Nucleus accumbens (tissue), 56 donors: ENCODE results near the gene PITPNM1.
A peak's percentile ranks its signal among the peaks of the same experiment; 100 is the strongest.
"Not testable (repeated sequence)": the region's sequence is repeated elsewhere in the genome, so short reads cannot be mapped to it uniquely, and the experiment has no call there.

Source experiments
- DNase-seq, 56 donors: peaks; one replicate each; lab custom pipeline; 2025; lab: John Stamatoyannopoulos, UW

The PITPNM1 gene

DNA sequence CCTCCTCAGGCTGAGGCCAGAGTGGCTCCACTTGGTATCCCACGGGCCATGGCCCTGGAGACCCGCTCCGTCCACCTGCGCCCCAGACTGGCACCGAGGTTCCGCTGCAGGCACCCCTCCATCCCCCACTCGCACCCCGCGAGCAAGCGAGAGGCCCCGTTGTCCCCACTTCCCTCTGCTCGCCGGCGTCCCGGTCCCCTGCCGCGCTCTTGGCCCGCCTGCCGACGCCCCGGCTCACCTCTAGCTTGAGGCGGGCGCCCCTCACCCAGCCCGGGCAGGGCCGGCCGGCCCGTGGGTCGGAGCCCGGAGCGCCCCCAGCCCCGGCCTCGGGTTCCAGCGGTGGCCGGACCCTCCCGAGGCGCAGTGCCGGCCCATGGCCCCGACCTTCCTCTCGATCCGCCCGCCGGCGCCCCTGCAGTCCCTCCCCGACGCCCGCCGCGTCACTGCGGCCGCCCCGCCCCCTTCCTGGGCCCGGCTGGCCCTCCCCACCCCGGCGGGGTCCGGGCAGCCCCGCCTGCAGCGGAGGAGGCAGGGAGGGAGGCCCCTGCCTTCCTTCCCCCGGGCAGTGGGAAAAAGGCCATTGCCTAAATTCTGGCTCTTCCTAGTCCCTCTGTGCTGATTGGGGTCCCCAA lies at the start of gene PITPNM1:
TSS of gene PITPNM1 (minus strand) at position 414 of the 632 bp plus-strand sequence. CDS start 1,183 bp downstream, outside the sequence.
- DNase-seq = peak in 18 of 56 donors; percentile 14 to 66 (median 28)

DNA sequence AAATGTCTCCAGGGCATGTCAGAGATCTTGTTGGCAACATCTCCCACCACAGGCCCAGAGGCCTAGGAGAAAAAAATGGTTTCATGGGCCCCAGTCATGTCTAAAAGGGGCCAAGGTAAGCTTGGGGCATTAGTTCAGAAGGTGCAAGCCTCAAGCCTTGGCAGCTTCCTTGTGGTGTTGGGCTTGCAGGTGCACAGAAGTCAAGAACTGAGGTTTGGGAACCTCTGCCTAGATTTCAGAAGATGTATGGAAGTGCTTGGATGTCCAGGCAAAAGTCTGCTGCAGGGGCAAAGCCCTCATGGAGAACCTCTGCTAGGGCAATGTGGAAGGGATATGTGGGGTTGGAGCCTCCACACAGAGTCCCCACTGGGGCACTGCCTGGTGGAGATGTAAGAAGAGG lies 46.5 kb upstream of the PITPNM1 start:
- not testable (repeated sequence) for DNase-seq

- DNase-seq = no peak
Measured at GRCh38 chr11:67551127-67551526, 46.0 kb upstream of the PITPNM1 start.

GRCh38 chr11:67548555-67549110 lies 43.5 kb upstream of the PITPNM1 start:
- DNase-seq = no peak

DNA sequence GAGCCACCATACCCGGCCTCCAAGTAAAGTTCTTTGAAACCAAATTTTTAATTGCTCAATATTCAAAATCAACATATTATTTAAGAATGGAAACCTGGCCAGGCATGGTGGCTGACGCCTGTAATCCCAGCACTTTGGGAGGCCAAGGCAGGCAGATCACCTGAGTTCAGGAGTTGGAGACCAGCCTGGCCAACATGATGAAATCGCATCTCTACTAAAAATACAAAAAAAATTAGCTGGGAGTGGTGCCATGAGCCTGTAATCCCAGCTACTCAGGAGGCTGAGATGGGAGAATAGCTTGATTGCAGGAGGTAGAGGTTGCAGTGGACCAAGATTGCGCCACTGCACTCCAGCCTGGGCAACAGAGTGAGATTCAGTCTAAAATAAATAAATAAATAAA lies 42.9 kb upstream of the PITPNM1 start:
- not testable (repeated sequence) for DNase-seq

DNA sequence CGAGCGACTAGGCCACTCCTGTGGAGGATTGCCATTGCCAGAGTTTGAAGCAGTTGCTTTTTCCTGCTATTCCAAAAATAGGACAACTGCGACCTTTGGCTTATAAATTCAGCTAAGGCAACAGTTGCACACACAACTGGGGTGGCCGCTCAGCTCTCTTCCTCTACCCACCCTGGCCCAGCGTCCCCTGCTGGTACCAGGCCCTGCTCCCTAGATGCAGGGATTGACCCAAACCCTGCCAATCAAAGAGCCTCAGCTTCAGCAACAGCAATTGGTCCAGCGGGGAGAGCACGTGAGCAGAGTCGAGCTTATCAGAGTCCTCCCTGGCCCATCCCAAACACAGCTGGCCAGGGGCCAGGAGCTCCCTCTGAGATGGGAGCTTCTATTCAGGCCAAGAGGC lies 40.1 kb upstream of the PITPNM1 start:
- DNase-seq = no peak

- no peak for DNase-seq
Measured at GRCh38 chr11:67544616-67545242, 39.6 kb upstream of the PITPNM1 start.

- DNase-seq = no peak
Measured at GRCh38 chr11:67543585-67543984, 38.4 kb upstream of the PITPNM1 start.

GRCh38 chr11:67542971-67543370 lies 37.8 kb upstream of the PITPNM1 start:
- DNase-seq = no peak

DNA sequence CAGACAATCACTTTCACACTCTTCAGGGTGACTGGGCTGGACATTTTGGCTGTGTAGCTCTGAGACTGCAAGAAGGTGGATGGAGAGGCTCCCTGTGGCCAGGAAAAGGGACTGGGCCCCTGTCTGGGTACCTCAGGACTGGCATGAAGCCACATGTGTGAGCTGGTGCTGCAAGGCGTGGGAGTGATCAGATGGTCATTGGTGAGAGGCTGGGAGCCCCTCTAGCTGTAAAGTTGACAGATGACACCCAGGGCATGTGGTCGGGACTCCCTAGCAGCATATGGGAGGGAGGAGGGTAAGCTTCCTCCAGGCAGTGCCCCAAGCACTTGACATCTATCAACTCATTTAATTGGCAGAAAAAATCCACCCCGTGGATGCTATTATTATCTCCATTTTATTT lies 37.0 kb upstream of the PITPNM1 start:
- DNase-seq = no peak

- no peak for DNase-seq
Measured at GRCh38 chr11:67541198-67541597, 36.0 kb upstream of the PITPNM1 start.

GRCh38 chr11:67539550-67539949 lies 34.4 kb upstream of the PITPNM1 start:
- no peak for DNase-seq

DNA sequence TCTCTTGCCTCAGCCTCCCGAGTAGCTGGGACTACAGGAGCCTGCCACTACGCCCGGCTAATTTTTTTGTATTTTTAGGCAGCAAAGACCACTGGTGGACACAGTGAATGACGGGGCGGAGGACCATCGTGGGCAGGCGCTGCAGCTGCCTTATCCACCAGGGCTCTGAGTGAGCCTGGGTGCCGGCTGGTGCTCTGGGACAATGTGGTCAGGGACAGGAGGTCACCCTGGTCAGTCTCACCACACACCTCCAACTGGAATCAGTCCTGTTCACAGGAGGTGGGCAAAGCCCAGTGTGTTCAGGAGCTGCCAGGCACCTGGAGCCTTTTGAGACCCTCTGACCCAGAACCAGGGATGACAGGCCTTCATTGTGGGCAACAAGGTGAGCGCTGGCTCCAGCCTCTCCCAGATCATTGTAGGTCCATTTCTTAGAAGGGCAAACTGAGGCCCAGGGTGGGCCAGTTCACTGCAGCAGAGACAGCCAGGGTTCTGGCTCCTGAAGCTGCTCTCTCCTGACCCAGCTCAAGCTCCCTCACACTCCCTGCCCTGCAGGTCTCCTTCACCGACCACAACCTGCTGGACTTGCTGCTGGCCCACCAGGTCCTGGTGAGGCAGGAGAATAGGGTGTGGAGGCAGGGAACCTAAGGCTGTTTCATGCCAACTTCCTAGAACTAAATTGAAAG lies 33.8 kb upstream of the PITPNM1 start:
- no peak for DNase-seq

DNA sequence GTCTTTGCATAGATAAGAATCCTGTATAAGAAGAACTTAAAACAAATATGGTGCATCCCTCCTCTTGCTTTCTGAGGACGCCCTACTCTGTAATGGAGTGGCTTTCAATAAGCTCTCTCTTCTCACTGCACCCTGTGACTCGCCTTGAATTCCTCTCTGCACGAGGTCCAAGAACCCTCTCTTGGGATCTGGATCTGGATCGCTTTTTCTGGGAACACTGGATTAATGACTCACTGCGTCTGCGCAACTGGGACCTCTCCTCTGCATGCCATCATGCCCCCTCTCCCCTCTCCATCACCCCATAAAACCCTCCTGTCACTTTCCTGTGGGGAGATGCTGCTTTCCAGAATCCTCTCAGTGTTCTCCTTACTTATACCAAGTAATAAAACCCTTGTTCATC lies 33.1 kb upstream of the PITPNM1 start:
- no peak for DNase-seq

- no peak for DNase-seq
Measured at GRCh38 chr11:67535561-67535960, 30.4 kb upstream of the PITPNM1 start.

DNA sequence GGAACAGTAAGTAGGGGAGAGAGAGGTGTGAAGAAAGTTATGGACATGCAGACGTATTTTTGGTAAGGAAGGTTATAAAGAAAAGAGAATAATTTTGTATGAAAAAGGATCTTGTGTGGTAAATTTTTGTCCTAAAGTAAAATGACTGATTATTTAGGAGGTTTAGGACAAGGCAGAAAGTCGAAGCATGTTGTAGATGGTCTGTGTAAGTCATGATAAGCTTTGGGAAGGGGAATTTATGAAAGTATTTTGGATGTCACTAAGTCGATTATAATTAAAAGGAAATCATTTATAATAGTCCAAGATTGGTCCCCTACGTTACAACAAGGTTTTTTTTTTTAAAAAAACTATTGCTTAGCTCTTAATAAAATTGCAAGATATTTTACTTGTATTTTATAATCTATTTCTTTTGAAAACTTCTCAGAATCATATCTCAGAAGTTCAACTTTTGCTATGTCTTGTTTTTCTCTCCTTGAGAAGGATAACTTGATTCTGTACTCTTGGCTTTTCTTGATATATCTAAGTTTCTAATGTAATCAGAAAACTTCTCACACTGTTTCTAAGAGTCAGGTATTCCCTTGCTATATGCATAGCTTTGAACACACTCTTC lies 29.0 kb upstream of the PITPNM1 start:
- DNase-seq = no peak

GRCh38 chr11:67532889-67533288 lies 27.7 kb upstream of the PITPNM1 start:
- no peak for DNase-seq

DNA sequence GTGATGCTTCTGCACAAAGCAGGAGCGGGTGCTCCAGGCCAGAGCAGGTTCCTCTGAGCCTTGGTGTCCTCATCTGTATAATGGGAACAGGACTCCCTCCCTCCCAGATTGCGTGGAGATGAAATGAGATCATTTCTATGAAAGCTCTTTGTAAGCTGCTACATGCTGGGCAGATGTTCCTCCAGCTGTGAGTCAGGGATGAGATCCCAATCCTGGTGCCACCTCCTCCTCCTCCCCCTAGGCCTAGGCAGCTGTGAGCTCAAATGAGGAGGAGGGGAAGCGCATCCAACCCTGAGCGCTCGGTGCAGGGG lies 25.1 kb upstream of the PITPNM1 start:
- no peak for DNase-seq

DNA sequence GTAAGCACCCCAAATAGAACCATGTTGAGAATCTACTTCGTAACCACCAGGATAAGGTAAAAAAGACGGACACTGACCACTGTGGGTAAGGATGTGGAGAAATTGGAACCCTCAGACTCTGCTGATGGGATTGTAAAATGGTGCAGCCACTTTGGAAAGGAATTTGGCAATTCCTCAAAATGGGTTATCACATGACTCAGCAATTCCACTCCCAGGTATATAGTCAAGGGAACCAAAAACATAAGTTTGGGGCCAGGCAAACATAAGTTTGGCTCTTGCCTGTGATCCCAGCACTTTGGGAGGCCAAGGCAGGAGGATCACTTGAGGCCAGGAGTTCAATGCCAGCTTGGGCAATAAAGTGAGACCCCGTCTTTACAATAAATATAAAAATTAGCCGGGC lies 23.2 kb upstream of the PITPNM1 start:
- no peak for DNase-seq

DNA sequence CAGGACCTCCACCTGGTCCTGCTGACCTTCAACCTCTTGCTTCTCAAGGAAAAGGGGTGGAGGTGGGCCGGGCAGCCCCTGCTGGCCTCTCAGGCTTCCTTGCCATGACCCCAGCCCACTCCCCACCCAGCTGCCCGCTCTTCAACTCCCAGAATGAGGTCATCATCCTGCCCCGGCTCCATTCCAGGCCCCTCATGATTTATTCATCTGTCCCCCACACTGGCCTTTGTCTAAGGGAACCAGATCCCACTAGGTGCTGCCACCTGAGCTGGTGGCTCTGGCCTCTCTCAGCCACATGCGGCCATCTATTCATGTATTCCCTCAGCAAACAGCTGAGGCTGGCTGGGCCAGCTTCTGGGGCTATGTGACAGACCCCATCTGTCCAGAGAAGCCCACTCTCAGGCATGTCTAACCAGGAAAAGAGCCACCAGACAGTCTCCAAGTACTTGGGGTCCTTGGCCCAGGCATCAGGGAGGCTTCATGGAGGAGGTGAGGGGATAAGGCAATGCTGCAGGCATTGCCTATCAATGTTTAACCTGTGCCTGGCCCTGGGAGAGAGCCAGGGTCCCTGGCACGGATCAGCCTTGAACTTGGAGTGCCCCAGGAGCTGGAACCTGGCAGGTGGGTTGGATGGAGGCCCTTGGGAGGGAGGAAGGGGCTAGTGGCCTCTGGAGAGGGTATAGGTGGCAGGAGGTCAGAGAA lies 20.3 kb upstream of the PITPNM1 start:
- DNase-seq = no peak

DNA sequence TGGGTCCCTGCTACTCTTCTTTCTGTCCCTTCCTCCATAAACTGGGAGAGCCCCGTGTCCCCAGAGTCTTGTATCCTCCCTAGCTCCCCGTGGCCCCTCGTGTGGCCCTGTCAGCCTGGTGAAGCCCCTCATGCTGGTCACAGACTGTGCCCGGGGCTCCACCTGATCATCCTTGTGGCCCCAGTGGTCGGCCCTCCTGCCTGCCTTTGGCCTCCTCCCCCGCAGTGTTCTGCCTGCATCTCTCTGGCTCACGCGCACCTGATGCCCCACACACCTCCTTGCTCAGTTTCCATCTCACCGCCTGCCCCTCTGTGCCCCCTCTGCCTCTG lies 19.3 kb upstream of the PITPNM1 start:
- no peak for DNase-seq
